GM19023 (cell line): ENCODE results near the gene ARHGEF2.
"Not testable (repeated sequence)": the region's sequence is repeated elsewhere in the genome, so short reads cannot be mapped to it uniquely, and the experiment has no call there.

Experiments
- ATAC-seq: cut with Tn5 transposase; IDR thresholded peaks from one replicate; pipeline ENCODE4 v1.9.1; 2021; ENCODE audit warnings: mild to moderate bottlenecking, moderate library complexity; ENCODE audit not compliant: unreplicated experiment

Gene ARHGEF2

DNA sequence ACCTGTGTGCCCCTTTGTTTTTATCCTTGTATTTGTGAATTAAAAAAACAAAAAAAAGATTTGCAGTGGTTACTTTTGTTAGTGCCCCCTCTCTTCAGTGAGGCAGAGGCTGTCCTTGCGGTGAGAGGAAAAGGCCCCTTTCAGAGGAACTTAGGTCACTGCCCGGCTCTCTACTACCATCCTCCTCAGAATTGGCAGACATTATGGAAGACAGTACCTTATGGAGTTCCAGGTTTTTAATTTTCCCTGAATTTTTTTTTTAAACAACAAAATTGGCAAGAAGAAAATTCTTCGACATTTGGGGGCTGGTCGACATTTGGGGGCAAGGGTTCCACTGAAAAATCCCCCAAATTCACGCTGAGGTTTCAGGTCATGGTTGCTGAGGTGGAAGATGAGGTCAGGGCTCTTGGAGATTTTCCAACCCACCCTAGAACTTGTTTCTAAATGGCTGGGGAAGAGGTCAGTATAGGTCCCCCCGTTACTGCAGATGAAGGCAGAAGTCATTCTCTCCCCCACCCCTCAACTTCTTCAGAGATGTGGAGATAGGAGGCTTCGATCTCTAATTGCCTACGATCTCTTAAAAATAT is 31.6 kb downstream of the ARHGEF2 start:
- peak; percentile 16 for ATAC-seq

GRCh38 chr1:155944444-155944799 is 33.9 kb downstream of the ARHGEF2 start:
- ATAC-seq = no peak

GRCh38 chr1:155942578-155943141 is 35.7 kb downstream of the ARHGEF2 start:
- ATAC-seq = no peak

GRCh38 chr1:155941845-155942531 is 36.4 kb downstream of the ARHGEF2 start:
- no peak for ATAC-seq

GRCh38 chr1:155940993-155941844 is 37.1 kb downstream of the ARHGEF2 start, which contains the start of gene RXFP4:
RXFP4 (plus strand) TSS chr1:155941638; CDS start chr1:155941710, 72 bp downstream.
- no peak for ATAC-seq

GRCh38 chr1:155940482-155940992 is 37.8 kb downstream of the ARHGEF2 start:
- ATAC-seq = no peak

DNA sequence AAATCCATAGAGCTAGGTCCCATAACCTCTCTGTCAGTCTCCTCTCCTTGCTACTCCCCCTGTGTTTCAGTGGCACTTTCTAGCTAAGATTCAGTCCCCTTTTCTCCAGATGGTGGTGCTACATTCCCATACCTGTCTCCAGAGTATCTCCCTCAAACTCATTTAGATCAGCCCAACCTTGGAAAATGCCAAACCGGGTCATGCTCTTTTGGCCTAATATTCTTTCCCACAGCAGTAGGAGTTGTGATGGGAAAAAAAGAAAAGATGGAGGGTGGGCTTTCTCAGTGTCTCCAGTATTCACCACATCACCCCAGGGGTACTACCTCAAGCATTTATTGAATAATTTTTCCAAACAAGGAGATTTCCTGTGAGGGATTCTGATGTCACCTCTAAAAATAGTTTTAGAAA is 40.1 kb downstream of the ARHGEF2 start:
- ATAC-seq = no peak

DNA sequence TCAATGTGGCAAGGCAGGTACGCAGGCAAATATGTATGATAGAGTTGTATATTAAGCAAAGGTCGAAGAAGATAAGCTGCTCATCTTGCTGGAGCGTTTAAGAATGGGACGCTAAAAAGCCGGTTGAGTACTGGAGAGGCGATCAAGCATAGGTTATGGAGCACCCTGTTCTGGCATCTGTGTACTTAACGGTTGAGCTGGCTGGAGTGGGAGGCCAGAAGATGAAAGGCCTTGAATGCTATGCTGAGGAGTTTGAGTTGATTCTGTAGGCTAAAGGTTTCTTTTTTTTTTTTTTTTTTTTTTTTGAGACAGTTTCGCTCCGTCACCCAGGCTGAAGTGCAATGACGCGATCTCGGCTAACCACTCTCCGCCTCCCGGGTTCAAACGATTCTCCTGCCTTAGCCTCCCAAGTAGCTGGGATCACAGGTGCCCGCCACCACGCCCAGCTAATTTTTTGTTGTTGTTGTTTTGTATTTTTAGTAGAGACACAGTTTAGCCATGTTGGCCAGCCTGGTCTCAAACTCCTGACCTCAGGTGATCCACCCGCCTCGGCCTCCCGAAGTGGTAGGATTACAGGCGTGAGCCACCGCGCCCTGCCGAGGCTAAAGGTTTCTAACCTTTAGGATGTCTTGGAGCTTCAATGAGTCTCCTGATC is 43.3 kb downstream of the ARHGEF2 start:
- ATAC-seq = no peak

DNA sequence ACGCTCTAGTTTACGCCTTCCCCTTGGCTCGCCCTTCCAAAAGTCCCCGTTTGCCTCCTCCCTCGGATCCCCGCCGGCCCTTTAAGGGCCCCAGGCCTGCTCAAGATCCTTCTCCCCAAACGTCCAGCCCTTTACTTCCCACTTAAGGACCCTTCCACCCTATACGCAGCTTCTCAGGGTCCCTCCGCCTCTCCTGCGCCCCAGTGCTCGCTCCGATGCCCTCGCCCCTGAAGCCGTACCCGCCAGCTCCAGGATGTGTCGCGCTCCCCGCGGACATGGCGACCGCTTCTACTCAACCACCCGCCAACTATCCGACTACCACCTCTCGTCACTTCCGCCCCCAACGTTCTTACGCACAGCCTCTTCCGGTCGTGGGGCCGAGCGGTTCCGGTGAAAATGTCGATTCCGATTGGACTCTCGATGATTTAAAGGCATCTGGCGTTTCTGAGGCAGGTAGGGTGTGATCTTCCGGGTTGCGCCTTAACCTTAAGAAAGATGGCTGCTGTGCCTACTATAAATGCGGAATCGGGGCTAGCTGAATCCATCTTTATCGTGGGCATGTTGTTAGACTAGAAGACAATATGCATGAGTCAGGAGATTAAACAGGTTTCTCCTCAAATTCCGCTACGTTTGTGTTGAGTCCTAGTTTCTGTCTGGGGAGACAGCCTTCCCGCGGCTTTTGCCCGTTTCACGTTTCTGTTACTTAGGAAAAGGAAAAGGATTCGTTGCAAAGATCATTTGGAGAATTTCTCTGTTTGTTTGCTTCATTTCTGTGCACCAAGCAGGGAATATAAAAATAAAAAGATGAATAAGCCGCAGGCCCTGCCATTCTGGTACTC is 44.0 kb downstream of the ARHGEF2 start, which contains the start of gene KHDC4:
TSS of gene KHDC4 (minus strand) at position 317 of the 839 bp plus-strand sequence. CDS start at position 277, 40 bp downstream.
- ATAC-seq = peak; percentile 94

DNA sequence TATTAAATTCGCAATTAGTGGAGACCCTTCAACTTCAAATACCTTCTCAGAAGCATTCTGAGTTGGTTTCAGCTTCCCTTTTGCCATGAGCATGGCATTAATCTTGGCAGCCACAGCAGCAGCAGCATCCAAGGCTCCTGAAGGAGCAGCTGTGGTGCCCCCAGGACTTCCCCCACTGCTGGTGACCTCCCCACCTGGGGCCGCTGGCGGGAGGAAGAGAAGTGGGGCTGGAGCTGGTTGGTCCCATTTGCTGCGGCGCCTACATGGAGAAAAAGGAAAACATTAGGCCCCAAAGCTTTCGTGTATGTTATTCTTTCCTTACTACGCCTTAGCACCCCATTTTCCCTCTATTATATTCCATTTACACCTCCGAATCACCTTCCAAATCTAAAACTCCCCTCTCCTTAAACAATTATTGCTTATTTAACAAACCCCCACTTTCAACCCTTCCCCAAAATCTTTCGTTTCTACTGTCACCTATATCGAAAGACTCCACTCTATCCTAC is 44.7 kb downstream of the ARHGEF2 start:
- no peak for ATAC-seq

DNA sequence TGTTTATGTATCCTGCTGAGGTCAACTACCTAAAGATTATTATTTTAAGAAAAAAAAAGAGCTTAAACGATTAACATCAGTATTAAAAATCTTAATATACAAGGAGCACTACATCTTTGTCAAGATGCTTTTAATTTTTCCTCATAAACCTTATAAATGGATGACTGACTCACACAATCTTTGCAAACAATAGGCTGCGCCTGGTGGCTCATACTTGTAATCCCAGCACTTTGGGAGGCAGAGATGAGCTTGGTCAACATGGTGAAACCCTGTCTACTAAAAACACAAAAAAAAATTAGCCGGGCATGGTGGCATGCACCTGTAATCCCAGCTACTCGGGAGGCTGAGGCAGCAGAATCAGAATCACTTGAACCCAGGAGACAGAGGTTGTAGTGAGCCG is 45.9 kb downstream of the ARHGEF2 start:
- ATAC-seq = no peak

DNA sequence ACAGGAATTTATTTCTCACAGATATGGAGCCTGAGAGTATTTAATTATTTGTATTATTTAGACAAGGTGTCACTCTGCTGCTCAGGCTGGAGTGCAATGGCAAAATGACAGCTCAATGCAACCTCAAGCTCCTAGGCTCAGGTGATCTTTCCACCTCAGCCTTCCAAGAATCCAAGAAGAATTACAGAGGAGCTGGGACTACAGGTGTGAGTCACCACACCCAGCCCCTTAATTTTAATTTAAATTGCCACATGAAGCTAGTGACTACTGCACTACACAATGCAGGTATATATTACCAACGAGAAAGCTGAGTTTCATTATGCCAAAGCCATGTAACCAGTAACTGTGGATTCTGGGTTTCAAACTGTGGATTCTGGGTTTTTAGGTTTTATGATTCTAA is 46.3 kb downstream of the ARHGEF2 start:
- no peak for ATAC-seq

DNA sequence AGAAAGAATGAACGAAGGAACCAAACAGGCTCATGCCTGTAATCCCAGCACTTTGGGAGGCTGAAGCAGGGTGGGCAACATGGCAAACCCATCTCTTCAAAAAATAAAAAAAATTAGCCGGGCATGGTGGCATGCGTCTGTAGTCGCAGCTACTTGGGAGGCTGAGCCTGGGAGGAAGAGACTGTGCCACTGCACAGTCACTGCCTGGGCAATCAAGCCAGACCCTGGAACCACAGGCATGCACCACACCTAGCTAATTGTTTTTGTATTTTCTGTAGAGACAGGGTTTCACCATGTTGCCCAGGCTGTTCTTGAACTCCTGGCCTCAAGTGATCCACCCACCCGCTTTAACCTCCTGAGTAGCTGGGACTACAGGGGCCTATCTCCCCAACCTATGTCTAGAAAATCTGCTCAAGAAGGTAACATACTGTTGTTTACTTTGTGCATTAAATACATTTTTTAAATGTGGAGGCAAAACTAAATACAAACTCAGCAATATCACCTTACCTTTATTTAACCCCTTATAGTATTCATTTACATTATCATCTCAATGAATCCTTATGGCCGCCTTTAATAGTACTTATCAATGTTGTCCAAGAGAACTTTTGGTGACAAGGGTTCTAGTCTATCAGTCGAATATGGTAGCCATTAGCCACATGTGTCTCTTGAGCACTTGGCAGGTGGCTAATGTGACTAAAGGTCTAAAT is 46.9 kb downstream of the ARHGEF2 start:
- ATAC-seq = no peak

- not testable (repeated sequence) for ATAC-seq
Observed at GRCh38 chr1:155930725-155931124, 47.6 kb downstream of the ARHGEF2 start.

- ATAC-seq = no peak
Observed at GRCh38 chr1:155929057-155929456, 49.3 kb downstream of the ARHGEF2 start.

DNA sequence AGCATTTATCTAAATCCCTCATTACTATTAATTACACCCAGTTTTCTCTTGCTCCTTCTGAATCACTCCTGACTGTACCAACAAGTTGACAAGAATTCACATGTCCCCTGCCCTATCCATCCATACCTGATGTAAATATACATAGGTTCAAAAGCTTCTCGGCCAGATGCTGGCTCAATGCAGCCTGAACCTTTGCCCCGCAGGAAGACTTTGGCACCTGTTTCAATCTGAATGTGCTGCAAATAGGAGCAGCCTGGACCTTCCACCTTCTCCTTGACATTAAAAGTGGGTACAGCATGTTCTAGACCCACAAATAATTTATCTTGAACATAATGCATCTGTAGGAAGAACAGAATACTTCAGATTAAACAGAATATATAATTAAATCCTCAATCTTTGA is 52.8 kb downstream of the ARHGEF2 start:
- ATAC-seq = no peak

DNA sequence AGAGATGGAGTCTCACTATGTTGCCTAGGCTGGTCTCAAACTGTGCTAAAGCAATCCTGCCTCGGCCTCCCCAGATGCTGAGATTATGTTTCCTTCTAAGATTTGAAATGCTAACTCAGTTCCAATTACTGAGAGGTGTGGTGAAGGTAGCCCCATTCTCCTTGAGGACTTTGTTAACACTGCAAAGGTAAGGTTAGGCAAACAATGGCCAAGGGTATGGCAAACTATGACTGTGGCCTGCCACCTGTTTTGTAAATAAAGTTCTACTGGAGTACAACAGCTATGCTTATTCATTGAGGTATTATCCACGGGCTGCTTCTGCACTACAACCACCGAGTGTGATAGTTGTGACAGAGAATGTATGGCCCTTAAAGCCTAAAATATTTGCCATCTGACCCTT is 57.6 kb downstream of the ARHGEF2 start:
- no peak for ATAC-seq

DNA sequence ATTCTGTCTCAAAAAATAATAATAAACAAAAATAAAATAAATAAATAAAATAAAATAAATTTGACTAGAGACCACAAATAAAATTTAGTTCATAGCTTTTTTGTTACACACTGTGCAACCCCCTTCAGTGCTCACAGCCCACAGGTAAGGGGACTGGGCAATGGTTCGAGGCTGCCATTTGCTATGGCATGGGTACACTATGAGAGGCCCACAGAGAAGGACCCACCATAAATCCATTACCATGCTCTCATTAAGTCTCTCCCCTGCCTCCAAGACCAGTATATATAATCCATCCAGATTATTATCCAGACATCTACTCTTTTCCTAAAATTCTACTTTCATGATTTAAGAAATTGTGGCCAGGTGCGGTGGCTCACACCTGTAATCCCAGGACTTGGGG is 58.5 kb downstream of the ARHGEF2 start:
- no peak for ATAC-seq

- ATAC-seq = no peak
Observed at GRCh38 chr1:155918660-155919059, 59.7 kb downstream of the ARHGEF2 start.
